Transverse colon (tissue), 4 donors: ENCODE measurements around the gene BCAN.

Experiments used
- CTCF ChIP-seq, 5 experiments: fragments of 200-600 bp in 3 of 5; fragments of 450-650 bp in 2 of 5; sonication (generic) in 3 of 5; IDR thresholded peaks; 1 replicate in 2 of 5; 2 replicates in 3 of 5; pipeline ENCODE4 v1.5.1; 2016 to 2017; ENCODE audit warnings: antibody characterized with exemption in 5 of 5, inconsistent platforms in 3 of 5, mild to moderate bottlenecking in 2 of 5, moderate library complexity in 1 of 5
- POLR2A ChIP-seq: fragments of 450-650 bp; IDR thresholded peaks from one replicate; pipeline ENCODE4 v1.6.1; 2016; ENCODE audit warnings: antibody characterized with exemption, mild to moderate bottlenecking, moderate library complexity
- POLR2AphosphoS5 ChIP-seq, 3 donors: sonication (generic); formaldehyde crosslinking; IDR thresholded peaks; one replicate each; pipeline ENCODE4 v1.6.1; 2016; ENCODE audit warnings: antibody characterized with exemption in 3 of 3

- TF ChIP-seq CTCF (IDR thresholded peaks at IDR 0.05) (no peak), POLR2A (no peak), POLR2AphosphoS5 (IDR thresholded peaks at IDR 0.05) (no peak)
Measured at GRCh38 chr1:156680056-156680455, 38.1 kb downstream of the BCAN start.
